ENCODE results near the gene STK40. TPM values are rescaled to one million over a fixed set of nuclear protein-coding genes. Genes with fewer than 3 reads are reported as not detected.

STK40 gene
- total and polyA plus RNA-seq, 2 experiments from 2014 or later = 8.1 to 20.2 TPM

DNA sequence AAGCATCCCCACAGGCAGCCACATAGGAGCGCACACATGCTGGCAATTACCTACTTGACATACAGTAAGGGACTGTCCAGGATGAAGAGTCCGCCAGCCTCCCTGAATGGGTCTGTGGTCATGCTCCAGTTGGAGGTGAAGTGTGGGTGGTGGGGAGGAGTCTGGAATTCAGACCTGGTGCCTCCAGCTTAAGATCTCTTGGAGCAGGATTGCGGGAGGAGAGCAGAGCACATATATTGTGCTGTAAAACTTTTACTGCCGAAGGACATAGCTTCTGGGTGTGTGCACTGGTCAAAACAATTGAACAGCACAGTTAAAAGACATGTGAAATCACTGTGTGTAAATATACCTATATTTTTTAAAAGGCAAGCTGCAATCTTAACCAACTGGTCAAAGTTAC is 17.9 kb downstream of the STK40 start:
- Mint-ChIP-seq H3K4me3 (no peak overlapping the region), H3K27me3 (ENCODE audit: insufficient read depth, low read depth, poor library complexity) (peaks cover 9% of the 10 kb centered on the region), H3K36me3 (ENCODE audit: low read depth) (peaks cover 9% of the 10 kb centered on the region; the same call in 2 of the 3 replicates), H3K27ac (no peak overlapping the region; the same call in 1 of the 2 replicates), H3K9me3 (no peaks in the 10 kb centered on the region), H3K4me1 (peaks cover 36% of the 10 kb centered on the region)
- no peak overlapping the region for H3K4me3 ChIP-seq
- peaks cover 70% of the 10 kb centered on the region for H3K79me2 ChIP-seq (replicated peaks; ENCODE audit: insufficient read depth)
- H2AFZ ChIP-seq = no peak overlapping the region
- DNase-seq (ENCODE audit: low spot score) (no peak), ATAC-seq (no peak)
- no peak overlapping the region for H3K4me2 ChIP-seq
- peaks cover 11% of the 10 kb centered on the region; the same call in 1 of the 2 replicates for H4K20me1 ChIP-seq (replicated peaks; ENCODE audit: insufficient read depth)
- TF ChIP-seq, protein P1, sequence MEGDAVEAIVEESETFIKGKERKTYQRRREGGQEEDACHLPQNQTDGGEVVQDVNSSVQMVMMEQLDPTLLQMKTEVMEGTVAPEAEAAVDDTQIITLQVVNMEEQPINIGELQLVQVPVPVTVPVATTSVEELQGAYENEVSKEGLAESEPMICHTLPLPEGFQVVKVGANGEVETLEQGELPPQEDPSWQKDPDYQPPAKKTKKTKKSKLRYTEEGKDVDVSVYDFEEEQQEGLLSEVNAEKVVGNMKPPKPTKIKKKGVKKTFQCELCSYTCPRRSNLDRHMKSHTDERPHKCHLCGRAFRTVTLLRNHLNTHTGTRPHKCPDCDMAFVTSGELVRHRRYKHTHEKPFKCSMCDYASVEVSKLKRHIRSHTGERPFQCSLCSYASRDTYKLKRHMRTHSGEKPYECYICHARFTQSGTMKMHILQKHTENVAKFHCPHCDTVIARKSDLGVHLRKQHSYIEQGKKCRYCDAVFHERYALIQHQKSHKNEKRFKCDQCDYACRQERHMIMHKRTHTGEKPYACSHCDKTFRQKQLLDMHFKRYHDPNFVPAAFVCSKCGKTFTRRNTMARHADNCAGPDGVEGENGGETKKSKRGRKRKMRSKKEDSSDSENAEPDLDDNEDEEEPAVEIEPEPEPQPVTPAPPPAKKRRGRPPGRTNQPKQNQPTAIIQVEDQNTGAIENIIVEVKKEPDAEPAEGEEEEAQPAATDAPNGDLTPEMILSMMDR (conservative IDR thresholded peaks at IDR 0.05; ENCODE audit: low read depth in 2 of 2) = no peak
- no peak for TF ChIP-seq POLR2AphosphoS5 (IDR thresholded peaks at IDR 0.05; ENCODE audit: low read depth)
- no peak for TF ChIP-seq NANOG (IDR thresholded peaks at IDR 0.05; ENCODE audit: borderline replicate concordance)
- no peak for TF ChIP-seq ZNF331 (CRISPR knock-in tag; IDR thresholded peaks at IDR 0.05; ENCODE audit: low read depth)
- TF ChIP-seq EZH2 (IDR thresholded peaks at IDR 0.05; ENCODE audit: low read depth, unreplicated experiment) = no peak
- TF ChIP-seq STAT1 (IDR thresholded peaks at IDR 0.05; ENCODE audit: unreplicated experiment) = no peak
- TF ChIP-seq, protein P2, sequence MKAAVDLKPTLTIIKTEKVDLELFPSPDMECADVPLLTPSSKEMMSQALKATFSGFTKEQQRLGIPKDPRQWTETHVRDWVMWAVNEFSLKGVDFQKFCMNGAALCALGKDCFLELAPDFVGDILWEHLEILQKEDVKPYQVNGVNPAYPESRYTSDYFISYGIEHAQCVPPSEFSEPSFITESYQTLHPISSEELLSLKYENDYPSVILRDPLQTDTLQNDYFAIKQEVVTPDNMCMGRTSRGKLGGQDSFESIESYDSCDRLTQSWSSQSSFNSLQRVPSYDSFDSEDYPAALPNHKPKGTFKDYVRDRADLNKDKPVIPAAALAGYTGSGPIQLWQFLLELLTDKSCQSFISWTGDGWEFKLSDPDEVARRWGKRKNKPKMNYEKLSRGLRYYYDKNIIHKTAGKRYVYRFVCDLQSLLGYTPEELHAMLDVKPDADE (IDR thresholded peaks at IDR 0.05) = no peak
- TF ChIP-seq EZH2phosphoT487 (IDR thresholded peaks at IDR 0.05; ENCODE audit: unreplicated experiment) = no peak
- TF ChIP-seq CREB1 (CRISPR knock-in tag; IDR thresholded peaks at IDR 0.05; ENCODE audit: low read depth) = no peak
- TF ChIP-seq, protein P3, sequence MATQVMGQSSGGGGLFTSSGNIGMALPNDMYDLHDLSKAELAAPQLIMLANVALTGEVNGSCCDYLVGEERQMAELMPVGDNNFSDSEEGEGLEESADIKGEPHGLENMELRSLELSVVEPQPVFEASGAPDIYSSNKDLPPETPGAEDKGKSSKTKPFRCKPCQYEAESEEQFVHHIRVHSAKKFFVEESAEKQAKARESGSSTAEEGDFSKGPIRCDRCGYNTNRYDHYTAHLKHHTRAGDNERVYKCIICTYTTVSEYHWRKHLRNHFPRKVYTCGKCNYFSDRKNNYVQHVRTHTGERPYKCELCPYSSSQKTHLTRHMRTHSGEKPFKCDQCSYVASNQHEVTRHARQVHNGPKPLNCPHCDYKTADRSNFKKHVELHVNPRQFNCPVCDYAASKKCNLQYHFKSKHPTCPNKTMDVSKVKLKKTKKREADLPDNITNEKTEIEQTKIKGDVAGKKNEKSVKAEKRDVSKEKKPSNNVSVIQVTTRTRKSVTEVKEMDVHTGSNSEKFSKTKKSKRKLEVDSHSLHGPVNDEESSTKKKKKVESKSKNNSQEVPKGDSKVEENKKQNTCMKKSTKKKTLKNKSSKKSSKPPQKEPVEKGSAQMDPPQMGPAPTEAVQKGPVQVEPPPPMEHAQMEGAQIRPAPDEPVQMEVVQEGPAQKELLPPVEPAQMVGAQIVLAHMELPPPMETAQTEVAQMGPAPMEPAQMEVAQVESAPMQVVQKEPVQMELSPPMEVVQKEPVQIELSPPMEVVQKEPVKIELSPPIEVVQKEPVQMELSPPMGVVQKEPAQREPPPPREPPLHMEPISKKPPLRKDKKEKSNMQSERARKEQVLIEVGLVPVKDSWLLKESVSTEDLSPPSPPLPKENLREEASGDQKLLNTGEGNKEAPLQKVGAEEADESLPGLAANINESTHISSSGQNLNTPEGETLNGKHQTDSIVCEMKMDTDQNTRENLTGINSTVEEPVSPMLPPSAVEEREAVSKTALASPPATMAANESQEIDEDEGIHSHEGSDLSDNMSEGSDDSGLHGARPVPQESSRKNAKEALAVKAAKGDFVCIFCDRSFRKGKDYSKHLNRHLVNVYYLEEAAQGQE (IDR thresholded peaks at IDR 0.05; ENCODE audit: unreplicated experiment) = no peak
- TF ChIP-seq JUNB (IDR thresholded peaks at IDR 0.05; ENCODE audit: unreplicated experiment) = no peak
- no peak for TF ChIP-seq ZNF114 (CRISPR knock-in tag; IDR thresholded peaks at IDR 0.05)
- TF ChIP-seq, protein P4, sequence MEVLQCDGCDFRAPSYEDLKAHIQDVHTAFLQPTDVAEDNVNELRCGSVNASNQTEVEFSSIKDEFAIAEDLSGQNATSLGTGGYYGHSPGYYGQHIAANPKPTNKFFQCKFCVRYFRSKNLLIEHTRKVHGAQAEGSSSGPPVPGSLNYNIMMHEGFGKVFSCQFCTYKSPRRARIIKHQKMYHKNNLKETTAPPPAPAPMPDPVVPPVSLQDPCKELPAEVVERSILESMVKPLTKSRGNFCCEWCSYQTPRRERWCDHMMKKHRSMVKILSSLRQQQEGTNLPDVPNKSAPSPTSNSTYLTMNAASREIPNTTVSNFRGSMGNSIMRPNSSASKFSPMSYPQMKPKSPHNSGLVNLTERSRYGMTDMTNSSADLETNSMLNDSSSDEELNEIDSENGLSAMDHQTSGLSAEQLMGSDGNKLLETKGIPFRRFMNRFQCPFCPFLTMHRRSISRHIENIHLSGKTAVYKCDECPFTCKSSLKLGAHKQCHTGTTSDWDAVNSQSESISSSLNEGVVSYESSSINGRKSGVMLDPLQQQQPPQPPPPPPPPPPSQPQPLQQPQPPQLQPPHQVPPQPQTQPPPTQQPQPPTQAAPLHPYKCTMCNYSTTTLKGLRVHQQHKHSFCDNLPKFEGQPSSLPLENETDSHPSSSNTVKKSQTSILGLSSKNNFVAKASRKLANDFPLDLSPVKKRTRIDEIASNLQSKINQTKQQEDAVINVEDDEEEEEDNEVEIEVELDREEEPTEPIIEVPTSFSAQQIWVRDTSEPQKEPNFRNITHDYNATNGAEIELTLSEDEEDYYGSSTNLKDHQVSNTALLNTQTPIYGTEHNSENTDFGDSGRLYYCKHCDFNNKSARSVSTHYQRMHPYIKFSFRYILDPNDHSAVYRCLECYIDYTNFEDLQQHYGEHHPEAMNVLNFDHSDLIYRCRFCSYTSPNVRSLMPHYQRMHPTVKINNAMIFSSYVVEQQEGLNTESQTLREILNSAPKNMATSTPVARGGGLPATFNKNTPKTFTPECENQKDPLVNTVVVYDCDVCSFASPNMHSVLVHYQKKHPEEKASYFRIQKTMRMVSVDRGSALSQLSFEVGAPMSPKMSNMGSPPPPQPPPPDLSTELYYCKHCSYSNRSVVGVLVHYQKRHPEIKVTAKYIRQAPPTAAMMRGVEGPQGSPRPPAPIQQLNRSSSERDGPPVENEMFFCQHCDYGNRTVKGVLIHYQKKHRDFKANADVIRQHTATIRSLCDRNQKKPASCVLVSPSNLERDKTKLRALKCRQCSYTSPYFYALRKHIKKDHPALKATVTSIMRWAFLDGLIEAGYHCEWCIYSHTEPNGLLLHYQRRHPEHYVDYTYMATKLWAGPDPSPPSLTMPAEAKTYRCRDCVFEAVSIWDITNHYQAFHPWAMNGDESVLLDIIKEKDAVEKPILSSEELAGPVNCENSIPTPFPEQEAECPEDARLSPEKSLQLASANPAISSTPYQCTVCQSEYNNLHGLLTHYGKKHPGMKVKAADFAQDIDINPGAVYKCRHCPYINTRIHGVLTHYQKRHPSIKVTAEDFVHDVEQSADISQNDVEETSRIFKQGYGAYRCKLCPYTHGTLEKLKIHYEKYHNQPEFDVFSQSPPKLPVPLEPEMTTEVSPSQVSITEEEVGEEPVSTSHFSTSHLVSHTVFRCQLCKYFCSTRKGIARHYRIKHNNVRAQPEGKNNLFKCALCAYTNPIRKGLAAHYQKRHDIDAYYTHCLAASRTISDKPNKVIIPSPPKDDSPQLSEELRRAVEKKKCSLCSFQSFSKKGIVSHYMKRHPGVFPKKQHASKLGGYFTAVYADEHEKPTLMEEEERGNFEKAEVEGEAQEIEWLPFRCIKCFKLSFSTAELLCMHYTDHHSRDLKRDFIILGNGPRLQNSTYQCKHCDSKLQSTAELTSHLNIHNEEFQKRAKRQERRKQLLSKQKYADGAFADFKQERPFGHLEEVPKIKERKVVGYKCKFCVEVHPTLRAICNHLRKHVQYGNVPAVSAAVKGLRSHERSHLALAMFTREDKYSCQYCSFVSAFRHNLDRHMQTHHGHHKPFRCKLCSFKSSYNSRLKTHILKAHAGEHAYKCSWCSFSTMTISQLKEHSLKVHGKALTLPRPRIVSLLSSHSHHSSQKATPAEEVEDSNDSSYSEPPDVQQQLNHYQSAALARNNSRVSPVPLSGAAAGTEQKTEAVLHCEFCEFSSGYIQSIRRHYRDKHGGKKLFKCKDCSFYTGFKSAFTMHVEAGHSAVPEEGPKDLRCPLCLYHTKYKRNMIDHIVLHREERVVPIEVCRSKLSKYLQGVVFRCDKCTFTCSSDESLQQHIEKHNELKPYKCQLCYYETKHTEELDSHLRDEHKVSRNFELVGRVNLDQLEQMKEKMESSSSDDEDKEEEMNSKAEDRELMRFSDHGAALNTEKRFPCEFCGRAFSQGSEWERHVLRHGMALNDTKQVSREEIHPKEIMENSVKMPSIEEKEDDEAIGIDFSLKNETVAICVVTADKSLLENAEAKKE (CRISPR knock-in tag; IDR thresholded peaks at IDR 0.05) = no peak
- H3K9me2 ChIP-seq (ENCODE audit: insufficient read depth) = no peaks in the 10 kb centered on the region
- peaks cover 6% of the 10 kb centered on the region; the same call in 1 of the 2 replicates for H3F3A ChIP-seq (replicated peaks; ENCODE audit: low read depth)
- H3K27ac ChIP-seq (ENCODE audit: low read depth) = no peak overlapping the region
- H3K4me1 ChIP-seq (ENCODE audit: insufficient read depth) = peaks cover 26% of the 10 kb centered on the region
- no peaks in the 10 kb centered on the region for H3K27me3 ChIP-seq (ENCODE audit: insufficient read depth)
- H3K36me3 ChIP-seq (ENCODE audit: insufficient read depth) = no peaks in the 10 kb centered on the region; the same call in 1 of the 2 replicates
